GM18873 (cell line): ENCODE results near the gene COX10.
"Not testable (repeated sequence)": the region's sequence is repeated elsewhere in the genome, so short reads cannot be mapped to it uniquely, and the experiment has no call there.

ENCODE experiments used
- ATAC-seq: cut with Tn5 transposase; IDR thresholded peaks from one replicate; pipeline ENCODE4 v1.9.1; 2021; ENCODE audit warnings: mild to moderate bottlenecking, moderate library complexity, moderate number of reproducible peaks; ENCODE audit not compliant: unreplicated experiment, low FRiP score

Gene COX10

GRCh38 chr17:14236032-14236431, 166.7 kb downstream of the COX10 start:
- not testable (repeated sequence) for ATAC-seq

- ATAC-seq = not testable (repeated sequence)
Observed at GRCh38 chr17:14236762-14237161, 167.5 kb downstream of the COX10 start, which contains the start of gene CDRT15. Gene CDRT15 (minus strand): TSS chr17:14236862. CDS start chr17:14236833, 29 bp downstream.

GRCh38 chr17:14239271-14239670, 170.0 kb downstream of the COX10 start:
- ATAC-seq = not testable (repeated sequence)

- ATAC-seq = no peak
Observed at GRCh38 chr17:14245002-14245401, 175.7 kb downstream of the COX10 start.

GRCh38 chr17:14245629-14246028, 176.3 kb downstream of the COX10 start:
- no peak for ATAC-seq
